Epithelial cell of esophagus (primary cell): Measurements from ENCODE around the gene IRF4.

Experiments
- DNase-seq: peaks from one replicate; pipeline ENCODE4 v3.0.0; 2010; ENCODE audit warnings: low read depth
- H3K4me3 ChIP-seq: 2 replicates; pipeline ENCODE4 v1.5.1; 2011; ENCODE audit warnings: mild to moderate bottlenecking, low read length, control low read depth
- TF ChIP-seq, protein P1 (sequence below): IDR thresholded peaks from 2 replicates; pipeline ENCODE4 v1.5.1; 2011; ENCODE audit warnings: low read depth, mild to moderate bottlenecking, low read length, control low read depth, inconsistent platforms; ENCODE audit not compliant: insufficient read depth; ENCODE audit errors: missing control alignments

Gene IRF4

DNA sequence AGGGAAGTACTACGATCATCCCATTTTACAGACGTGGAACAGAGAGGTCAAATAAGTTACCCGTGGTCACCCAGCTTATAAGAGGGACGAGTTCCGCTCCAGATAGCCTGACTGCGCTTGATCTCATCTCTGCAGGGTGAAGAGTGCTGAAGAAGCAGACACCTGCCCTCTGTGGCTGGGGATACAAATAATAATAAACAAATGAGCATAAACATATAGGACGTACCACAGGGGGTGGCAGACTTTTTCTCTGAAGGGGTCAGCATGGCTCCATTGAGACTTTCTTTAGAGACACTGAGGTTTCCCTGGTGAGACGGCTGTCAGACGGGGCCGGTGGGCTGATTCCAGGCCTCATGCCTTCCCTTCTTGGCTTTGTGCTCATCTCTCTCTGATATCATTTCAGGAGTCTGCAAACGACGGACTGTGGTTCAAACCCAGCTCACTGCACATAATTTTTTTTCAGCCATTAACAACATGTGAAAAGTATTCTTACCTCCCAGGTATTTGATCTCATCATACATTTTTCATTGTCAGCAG lies 47.1 kb downstream of the IRF4 start:
- no peak overlapping the region for H3K4me3 ChIP-seq
- no peak for DNase-seq
- TF ChIP-seq, protein P1, sequence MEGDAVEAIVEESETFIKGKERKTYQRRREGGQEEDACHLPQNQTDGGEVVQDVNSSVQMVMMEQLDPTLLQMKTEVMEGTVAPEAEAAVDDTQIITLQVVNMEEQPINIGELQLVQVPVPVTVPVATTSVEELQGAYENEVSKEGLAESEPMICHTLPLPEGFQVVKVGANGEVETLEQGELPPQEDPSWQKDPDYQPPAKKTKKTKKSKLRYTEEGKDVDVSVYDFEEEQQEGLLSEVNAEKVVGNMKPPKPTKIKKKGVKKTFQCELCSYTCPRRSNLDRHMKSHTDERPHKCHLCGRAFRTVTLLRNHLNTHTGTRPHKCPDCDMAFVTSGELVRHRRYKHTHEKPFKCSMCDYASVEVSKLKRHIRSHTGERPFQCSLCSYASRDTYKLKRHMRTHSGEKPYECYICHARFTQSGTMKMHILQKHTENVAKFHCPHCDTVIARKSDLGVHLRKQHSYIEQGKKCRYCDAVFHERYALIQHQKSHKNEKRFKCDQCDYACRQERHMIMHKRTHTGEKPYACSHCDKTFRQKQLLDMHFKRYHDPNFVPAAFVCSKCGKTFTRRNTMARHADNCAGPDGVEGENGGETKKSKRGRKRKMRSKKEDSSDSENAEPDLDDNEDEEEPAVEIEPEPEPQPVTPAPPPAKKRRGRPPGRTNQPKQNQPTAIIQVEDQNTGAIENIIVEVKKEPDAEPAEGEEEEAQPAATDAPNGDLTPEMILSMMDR = no peak

DNA sequence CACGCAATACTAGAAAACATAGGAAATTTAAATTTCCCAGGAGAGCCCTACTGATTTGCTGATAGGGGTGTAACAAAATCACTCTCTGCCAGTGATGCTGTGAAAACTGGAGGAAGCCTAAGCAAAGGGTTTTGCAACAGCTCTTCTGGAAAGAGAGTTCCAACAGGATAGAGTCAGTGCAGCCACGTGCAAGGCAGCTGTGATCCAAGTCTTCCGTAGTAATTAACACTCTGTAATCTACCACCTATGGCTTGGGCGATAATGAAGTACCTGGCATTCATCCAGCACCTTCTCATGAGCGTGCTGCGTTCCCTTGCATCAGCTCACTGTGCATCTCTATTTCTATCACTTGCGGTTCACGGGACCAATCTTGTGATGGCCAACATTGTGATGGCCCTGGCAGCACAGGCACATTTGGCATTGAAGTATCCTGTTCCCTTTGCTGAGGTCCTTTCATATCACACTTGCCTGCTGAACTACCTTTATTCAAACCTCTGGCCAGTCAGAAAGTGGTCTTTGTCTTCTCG lies 48.2 kb downstream of the IRF4 start:
- DNase-seq = no peak
- no peak overlapping the region for H3K4me3 ChIP-seq
- TF ChIP-seq, protein P1 = no peak

DNA sequence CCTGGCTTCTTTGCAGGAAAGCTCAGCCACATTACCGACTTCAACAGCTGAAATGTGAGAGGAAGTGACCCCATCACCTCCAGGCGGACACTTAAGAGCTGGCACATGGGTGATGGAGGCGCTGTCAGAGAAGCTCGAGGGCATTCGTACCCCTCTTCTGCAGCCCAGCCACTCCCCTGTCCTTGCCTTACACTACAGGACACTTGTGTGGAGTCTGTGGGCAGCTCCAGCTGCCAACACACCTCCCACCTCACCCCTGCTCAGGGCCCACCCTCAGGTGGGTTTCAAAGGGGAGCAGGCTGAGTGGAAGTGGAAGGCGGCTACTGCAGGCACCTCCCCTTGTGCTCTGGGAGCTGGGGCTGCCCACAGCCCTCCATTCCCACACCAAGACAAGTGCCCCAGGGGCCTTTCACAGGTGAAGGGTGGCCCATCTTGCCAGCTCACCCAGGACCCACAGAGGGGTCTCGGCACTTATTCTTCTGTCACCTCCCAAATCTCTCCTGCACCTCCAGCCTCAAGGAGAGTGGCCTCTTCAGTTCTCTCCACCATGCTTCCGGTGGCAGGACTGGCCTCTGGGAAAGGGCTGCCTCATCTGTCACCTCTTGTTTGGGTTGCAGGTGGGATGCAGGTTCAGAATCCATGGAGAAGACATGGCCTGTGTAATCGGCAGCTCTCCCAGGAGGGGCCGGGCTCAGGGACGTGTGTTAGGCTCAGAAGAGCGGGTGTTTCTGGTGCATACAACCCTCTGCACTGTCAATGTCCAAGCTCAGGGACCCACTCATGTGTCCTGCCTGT lies 49.8 kb downstream of the IRF4 start:
- H3K4me3 ChIP-seq = no peak overlapping the region
- DNase-seq = no peak
- TF ChIP-seq, protein P1 = no peak

DNA sequence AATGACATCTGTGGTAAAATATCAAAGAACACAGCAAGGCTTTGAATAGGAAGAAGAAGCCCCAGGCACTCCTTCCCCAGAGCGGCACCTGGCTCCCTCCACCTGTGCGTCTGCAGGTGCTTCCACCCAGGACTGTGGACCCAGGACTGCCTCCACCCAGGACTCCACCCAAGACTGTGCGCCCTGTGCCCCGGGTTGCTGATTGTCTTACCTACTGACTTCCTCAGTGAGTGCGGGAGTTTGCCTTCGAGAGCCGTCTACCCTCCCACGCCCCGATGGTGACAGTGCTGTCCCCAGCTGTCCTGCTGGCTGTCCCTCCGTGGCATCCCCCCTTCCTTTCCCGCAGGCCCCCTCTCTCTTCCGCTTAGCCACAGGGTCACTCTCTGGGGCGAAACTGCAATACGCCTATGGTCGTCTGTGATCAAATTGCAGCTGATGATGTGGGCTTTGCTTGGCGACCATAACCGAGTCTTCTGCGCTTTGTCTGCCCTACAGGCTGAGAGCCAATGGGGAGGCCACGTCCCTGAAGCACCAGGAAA lies 52.1 kb downstream of the IRF4 start:
- H3K4me3 ChIP-seq = no peak overlapping the region
- no peak for DNase-seq
- TF ChIP-seq, protein P1 = no peak

DNA sequence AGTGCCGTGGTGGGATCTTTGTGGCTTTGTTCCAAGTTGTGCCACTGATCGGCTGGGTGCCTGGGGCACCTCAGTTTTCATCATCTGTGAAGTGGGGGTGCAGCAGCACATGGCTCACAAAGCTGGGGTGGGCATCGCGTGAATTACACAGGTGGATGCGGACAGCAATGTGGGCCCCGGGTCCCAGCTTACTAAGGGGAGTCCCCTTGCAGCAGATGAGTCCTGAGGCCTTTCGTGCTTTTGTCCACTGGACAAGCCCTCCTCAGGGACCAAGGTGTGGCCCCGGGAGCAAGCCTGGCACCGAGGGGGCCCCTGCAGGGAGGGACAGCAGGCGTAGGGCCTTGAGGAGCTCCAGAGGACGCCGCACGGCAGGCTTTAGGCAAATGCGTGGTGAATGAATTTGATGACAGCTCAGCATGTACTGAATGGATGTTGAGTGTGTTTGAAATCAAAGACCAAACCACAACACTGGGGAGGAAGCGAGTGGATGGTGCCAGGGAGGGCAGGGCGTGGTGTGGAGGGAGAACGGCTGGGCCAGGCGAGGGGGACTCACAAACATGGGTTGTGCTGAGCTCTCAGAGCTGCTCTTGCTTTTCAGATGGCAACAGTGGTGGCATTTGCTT lies 53.2 kb downstream of the IRF4 start:
- no peak overlapping the region for H3K4me3 ChIP-seq
- no peak for DNase-seq
- TF ChIP-seq, protein P1 = no peak

DNA sequence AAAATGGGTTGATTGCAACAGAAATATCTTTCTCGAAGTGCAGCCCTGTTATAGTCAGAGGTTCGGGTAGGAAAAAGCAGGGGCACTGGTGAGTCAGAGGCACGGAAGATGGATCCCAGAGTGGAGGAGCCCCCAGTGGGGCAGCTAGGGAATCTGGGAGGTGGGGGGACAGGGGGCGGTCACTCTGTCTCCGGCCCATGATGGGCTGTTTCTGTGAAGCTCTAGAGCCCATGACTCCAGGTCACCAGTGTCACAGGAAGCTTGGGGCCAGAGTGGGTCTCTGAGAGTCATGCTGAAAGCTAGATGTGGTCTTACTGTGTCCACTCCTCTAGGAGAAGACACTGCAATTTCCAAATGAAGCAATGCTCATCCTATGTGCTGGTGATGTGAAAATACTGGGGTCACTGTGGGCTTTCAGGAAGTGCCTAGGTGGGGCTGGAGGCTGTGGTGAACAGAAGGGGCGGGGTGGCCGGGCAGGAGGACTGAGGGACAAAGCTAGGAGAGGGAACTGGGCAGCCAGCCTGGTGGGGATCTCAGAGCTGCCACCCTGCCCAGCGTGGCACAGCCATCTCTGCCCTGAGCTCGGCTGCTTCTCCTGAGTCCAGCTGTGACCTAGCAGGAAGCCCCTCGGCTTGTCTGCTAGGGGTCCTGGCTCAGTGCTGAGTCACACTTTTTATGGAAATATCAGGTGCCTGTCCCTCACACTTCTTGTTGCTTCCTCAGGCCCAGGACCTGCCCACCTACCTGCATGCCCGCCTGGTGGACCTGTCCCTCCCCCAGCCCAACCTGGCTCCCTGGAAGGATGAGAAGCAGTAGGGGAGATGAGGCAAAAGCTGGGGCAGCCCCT lies 54.2 kb downstream of the IRF4 start:
- TF ChIP-seq, protein P1 = no peak
- no peak for DNase-seq
- H3K4me3 ChIP-seq = no peak overlapping the region
